H1 (cell line): ENCODE results near the gene CAPN8. TPM values are rescaled to one million over a fixed set of nuclear protein-coding genes. Genes with fewer than 3 reads are reported as not detected.

Experiments
- CTCF ChIA-PET: fragments of 300-600 bp; sonication (Branson Sonifier 250); formaldehyde crosslinking; loops from one replicate; lab custom pipeline; 2021; ENCODE audit not compliant: partially characterized antibody; lab: Charles Lee
- POLR2A ChIA-PET: fragments of 300-600 bp; sonication (Branson Sonifier 250); formaldehyde crosslinking; loops from one replicate; lab custom pipeline; 2021; ENCODE audit warnings: inconsistent platforms; ENCODE audit not compliant: partially characterized antibody; lab: Charles Lee
- DNase-seq, 2 experiments: peaks; one replicate each; pipeline versions ENCODE4 v3.0.0 to v3.0.0-alpha.2; 2010 to 2022; ENCODE audit warnings: low spot score in 2 of 2, low read depth in 1 of 2, mixed read lengths in 1 of 2
- FAIRE-seq: peaks from 2 replicates; lab custom pipeline; 2011; peaks lifted over from hg19 to GRCh38; lab: Jason Lieb, UNC
- H2AFZ ChIP-seq: 2 replicates; pipeline ENCODE4 v1.8.1; 2012; ENCODE audit warnings: low read length, inconsistent platforms
- H2AK5ac ChIP-seq: 2 replicates; pipeline ENCODE4 v1.6.1; 2013; ENCODE audit warnings: low read depth, low read length
- H2BK120ac ChIP-seq: replicated peaks from 2 replicates; pipeline ENCODE3; 2013; ENCODE audit warnings: low read depth, low read length, inconsistent platforms
- H2BK12ac ChIP-seq: 2 replicates; pipeline ENCODE4 v1.6.1; 2013; ENCODE audit warnings: low read depth, low read length
- H2BK15ac ChIP-seq: 2 replicates; pipeline ENCODE4 v1.6.1; 2013; ENCODE audit warnings: low read length
- H2BK20ac ChIP-seq: 2 replicates; pipeline ENCODE4 v1.6.1; 2013; ENCODE audit warnings: low read length
- H2BK5ac ChIP-seq: 2 replicates; pipeline ENCODE4 v1.6.1; 2013; ENCODE audit warnings: low read depth, low read length
- H3K14ac ChIP-seq: 2 replicates; pipeline ENCODE4 v1.6.1; 2013; ENCODE audit warnings: inconsistent platforms; ENCODE audit not compliant: insufficient read length
- H3K18ac ChIP-seq: 2 replicates; pipeline ENCODE4 v1.6.1; 2013; ENCODE audit warnings: low read length; ENCODE audit errors: extremely low read depth
- H3K23ac ChIP-seq: 2 replicates; pipeline ENCODE4 v1.6.1; 2013; ENCODE audit warnings: inconsistent platforms; ENCODE audit not compliant: insufficient read length
- H3K23me2 ChIP-seq: 2 replicates; pipeline ENCODE4 v1.6.1; 2013; ENCODE audit warnings: low read depth, low read length
- H3K27ac ChIP-seq: 2 replicates; pipeline ENCODE4 v1.6.1; 2011; ENCODE audit warnings: low read depth, low read length, inconsistent platforms
- H3K27me3 ChIP-seq, 4 experiments: replicated peaks in 1 of 4; 1 replicate in 1 of 4; 2 replicates in 3 of 4; pipeline versions ENCODE4 v1.6.1 to v1.8.1; 2011 to 2013; ENCODE audit warnings: low read length in 3 of 4, mild to moderate bottlenecking in 3 of 4, inconsistent platforms in 2 of 4, mixed read lengths in 2 of 4, moderate library complexity in 1 of 4; ENCODE audit not compliant: control insufficient read depth in 3 of 4, insufficient read depth in 3 of 4; ENCODE audit errors: extremely low read depth in 1 of 4
- H3K36me3 ChIP-seq, 4 experiments: 2 replicates each; pipeline versions ENCODE4 v1.6.1 to v1.8.1; 2011 to 2013; ENCODE audit warnings: mild to moderate bottlenecking in 4 of 4, low read length in 3 of 4, moderate library complexity in 2 of 4, control low read depth in 1 of 4, inconsistent platforms in 1 of 4; ENCODE audit not compliant: insufficient read depth in 4 of 4, control insufficient read depth in 2 of 4
- H3K4ac ChIP-seq: replicated peaks from 2 replicates; pipeline ENCODE3; 2013; ENCODE audit warnings: low read length, low read depth, mixed read lengths, inconsistent platforms; ENCODE audit not compliant: insufficient read length
- H3K4me1 ChIP-seq, 4 experiments: replicated peaks in 1 of 4; 1 replicate in 1 of 4; 2 replicates in 3 of 4; pipeline versions ENCODE4 v1.6.1 to v1.8.1; 2011 to 2013; ENCODE audit warnings: low read length in 3 of 4, inconsistent platforms in 2 of 4, mixed read lengths in 1 of 4; ENCODE audit not compliant: insufficient read depth in 4 of 4, control insufficient read depth in 3 of 4
- H3K4me2 ChIP-seq, 2 experiments: 2 replicates each; pipeline versions ENCODE4 v1.6.1 to v1.8.1; 2011 to 2013; ENCODE audit warnings: low read depth in 2 of 2, low read length in 2 of 2, control low read depth in 1 of 2, inconsistent platforms in 1 of 2, mild to moderate bottlenecking in 1 of 2; ENCODE audit not compliant: insufficient read depth in 1 of 2
- H3K4me3 ChIP-seq, 4 experiments: fragments of 200-600, 300-600 bp in 1 of 4; sonication (generic), shearing (Covaris generic), sonication (Bioruptor Twin) in 1 of 4; 2 replicates each; pipeline versions ENCODE4 v1.5.1 to v1.8.1; 2011 to 2016; ENCODE audit warnings: low read length in 4 of 4, low read depth in 3 of 4, control low read depth in 2 of 4, inconsistent platforms in 2 of 4, mild to moderate bottlenecking in 2 of 4, mixed read lengths in 1 of 4, moderate library complexity in 1 of 4; ENCODE audit not compliant: insufficient read depth in 2 of 4; ENCODE audit errors: extremely low read depth in 1 of 4
- H3K56ac ChIP-seq: replicated peaks from 2 replicates; pipeline ENCODE3; 2013; ENCODE audit warnings: low read depth, mild to moderate bottlenecking, mixed read lengths, low read length, inconsistent platforms; ENCODE audit not compliant: insufficient read length
- H3K79me1 ChIP-seq: 2 replicates; pipeline ENCODE4 v1.6.1; 2013; ENCODE audit warnings: low read depth, low read length, control low read depth
- H3K79me2 ChIP-seq, 2 experiments: 2 replicates each; pipeline versions ENCODE4 v1.6.1 to v1.8.1; 2012 to 2013; ENCODE audit warnings: low read length in 2 of 2, mild to moderate bottlenecking in 2 of 2, inconsistent platforms in 1 of 2; ENCODE audit not compliant: insufficient read depth in 2 of 2, control insufficient read depth in 1 of 2
- H3K9ac ChIP-seq, 4 experiments: replicated peaks in 1 of 4; 1 replicate in 1 of 4; 2 replicates in 3 of 4; pipeline versions ENCODE4 v1.6.1 to v1.8.1; 2011 to 2013; ENCODE audit warnings: low read depth in 3 of 4, low read length in 3 of 4, control low read depth in 2 of 4, mild to moderate bottlenecking in 2 of 4, moderate library complexity in 2 of 4, inconsistent platforms in 1 of 4; ENCODE audit errors: extremely low read depth in 1 of 4
- H3K9me3 ChIP-seq, 2 experiments: 2 replicates each; pipeline versions ENCODE4 v1.6.1 to v1.8.1; 2012 to 2013; ENCODE audit warnings: mild to moderate bottlenecking in 2 of 2, moderate library complexity in 2 of 2, control low read depth in 1 of 2, inconsistent platforms in 1 of 2, low read depth in 1 of 2, low read length in 1 of 2, mixed read lengths in 1 of 2; ENCODE audit not compliant: insufficient read depth in 2 of 2
- H4K20me1 ChIP-seq, 2 experiments: replicated peaks in 1 of 2; 2 replicates each; pipeline versions ENCODE3 to v1.8.1; 2011 to 2013; ENCODE audit warnings: inconsistent platforms in 2 of 2, low read length in 2 of 2, mild to moderate bottlenecking in 1 of 2; ENCODE audit not compliant: insufficient read depth in 2 of 2, control insufficient read depth in 1 of 2
- H4K5ac ChIP-seq: 2 replicates; pipeline ENCODE4 v1.6.1; 2013; ENCODE audit warnings: low read length, low read depth, mixed read lengths, inconsistent platforms; ENCODE audit not compliant: insufficient read length
- H4K8ac ChIP-seq: 2 replicates; pipeline ENCODE4 v1.8.0; 2013; ENCODE audit warnings: mild to moderate bottlenecking, moderate library complexity, low read length, inconsistent platforms; ENCODE audit not compliant: insufficient read depth; ENCODE audit errors: extremely low read depth
- H4K91ac ChIP-seq: replicated peaks from 2 replicates; pipeline ENCODE3; 2013; ENCODE audit warnings: low read length, mixed read lengths, inconsistent platforms; ENCODE audit not compliant: insufficient read length
- CBX8 ChIP-seq: fragments of 300-800, 300-1000 bp; sonication (generic); IDR thresholded peaks from 2 replicates; pipeline ENCODE4 v1.7.1; 2016; ENCODE audit warnings: low read depth, low read length, borderline replicate concordance
- E2F6 ChIP-seq: IDR thresholded peaks from 2 replicates; pipeline ENCODE4 v1.6.1; 2012; ENCODE audit warnings: inconsistent platforms
- JUND ChIP-seq: IDR thresholded peaks from 2 replicates; pipeline ENCODE4 v1.6.1; 2011; ENCODE audit warnings: mild to moderate bottlenecking, improper control_type of control experiment, low read length
- POLR2AphosphoS5 ChIP-seq: IDR thresholded peaks from 2 replicates; pipeline ENCODE4 v1.6.1; 2011; ENCODE audit warnings: low read depth, low read length
- SAP30 ChIP-seq: fragments of 300-600 bp; sonication (generic); IDR thresholded peaks from 2 replicates; pipeline ENCODE4 v1.7.1; 2012; ENCODE audit warnings: low read length, moderate library complexity, mild to moderate bottlenecking, inconsistent platforms; ENCODE audit not compliant: insufficient read depth, insufficient replicate concordance
- SIRT6 ChIP-seq: IDR thresholded peaks from one replicate; pipeline ENCODE4 v1.7.1; 2012; ENCODE audit warnings: low read length, inconsistent platforms
- SP4 ChIP-seq: IDR thresholded peaks from 2 replicates; pipeline ENCODE4 v1.6.1; 2012; ENCODE audit warnings: low read length, inconsistent platforms
- SUZ12 ChIP-seq: fragments of 200-600 bp; sonication (generic); IDR thresholded peaks from 2 replicates; pipeline ENCODE4 v1.6.1; 2012; ENCODE audit warnings: mild to moderate bottlenecking, inconsistent platforms, low read length, moderate library complexity, mixed read lengths
- TAF1 ChIP-seq: IDR thresholded peaks from 2 replicates; pipeline ENCODE4 v1.6.1; 2011; ENCODE audit warnings: mild to moderate bottlenecking, low read depth, low read length
- TCF12 ChIP-seq: IDR thresholded peaks from 2 replicates; pipeline ENCODE4 v1.6.1; 2011; ENCODE audit warnings: low read depth, mild to moderate bottlenecking, low read length
- YY1 ChIP-seq: IDR thresholded peaks from 2 replicates; pipeline ENCODE4 v1.6.1; 2011; ENCODE audit warnings: low read depth, mild to moderate bottlenecking, low read length
- WGBS, 2 experiments: shearing (Covaris generic) in 1 of 2; methylation state at CpG; one replicate each; pipeline versions ENCODE4 v1.1.6 to v1.1.7; 2013 to 2015; ENCODE audit warnings: low lambda C conversion rate in 2 of 2, mixed read lengths in 2 of 2, inconsistent platforms in 1 of 2, low coverage in 1 of 2, missing lambda C conversion rate in 1 of 2; ENCODE audit not compliant: insufficient replicate concordance in 2 of 2, insufficient coverage in 1 of 2, insufficient read length in 1 of 2; ENCODE audit errors: extremely low coverage in 1 of 2, missing lambda C conversion rate in 1 of 2; 5-methylcytosine and 5-hydroxymethylcytosine counted together
- polyA plus RNA-seq, 7 experiments: library from polyadenylated mRNA; depleted of rRNA in 3 of 7; stranded (reverse) in 5 of 7; unstranded in 2 of 7; fragments of >200 nt in 5 of 7; fragments of 200-250 nt in 2 of 7; gene quantifications; 1 replicate in 5 of 7; 2 replicates in 1 of 7; 4 replicates in 1 of 7; pipeline versions ENCODE4 v1.2.1 to v1.2.3, GENCODE V29; 2011 to 2013; ENCODE audit warnings: missing spikeins in 2 of 7, mixed read lengths in 2 of 7
- total RNA-seq: library from RNA; stranded (reverse); fragmentation: NEBNext Ultra II Directional; extraction: Animal tissue kit (Norgen Biotek cat#: 25700); gene quantifications from 2 replicates; pipeline ENCODE4 v1.2.1, GENCODE V29; 2021
- TF ChIP-seq, protein P1 (sequence below), 3 experiments: IDR thresholded peaks; 1 replicate in 2 of 3; 2 replicates in 1 of 3; pipeline versions ENCODE4 v1.5.1 to v1.6.1; 2011; ENCODE audit warnings: low read length in 3 of 3, mild to moderate bottlenecking in 3 of 3, inconsistent platforms in 2 of 3, low read depth in 1 of 3, moderate library complexity in 1 of 3; ENCODE audit not compliant: insufficient read depth in 1 of 3; ENCODE audit errors: control extremely low read depth in 1 of 3

The CAPN8 gene
- total and polyA plus RNA-seq, 2 of the 8 experiments (the other 6 are each of a cell fraction or from before 2014, with no cell fraction given), result 0.20 to 0.26 TPM

- Histone ChIP-seq H2BK120ac (no peak overlapping the region), H3K27ac (no peak overlapping the region), H3K56ac (no peak overlapping the region), H2AFZ (no peak overlapping the region), H3K4me3 (no peak overlapping the region), H3K23ac (no peak overlapping the region), H2BK20ac (no peak overlapping the region), H2BK12ac (no peak overlapping the region), H3K4me1 (peaks cover 6 to 12% (median 7%) of the 10 kb centered on the region in 4 experiments; a peak in 4 of 7 replicates), H4K91ac (no peak overlapping the region), H3K79me2 (no peaks in the 10 kb centered on the region), H3K4ac (no peak overlapping the region), H3K23me2 (no peaks in the 10 kb centered on the region), H2BK5ac (no peak overlapping the region), H4K8ac (no peak overlapping the region), H3K9ac (no peak overlapping the region), H2AK5ac (no peak overlapping the region), H3K14ac (no peak overlapping the region), H4K5ac (no peak overlapping the region), H3K79me1 (no peaks in the 10 kb centered on the region), H3K4me2 (no peak overlapping the region), H3K9me3 (peaks cover 2 to 3% of the 10 kb centered on the region in 2 experiments; a peak in 2 of 4 replicates), H3K27me3 (0 out of 7 replicates have a peak, but pooled peaks cover 0 to 2% (median 0%) of the 10 kb centered on the region in 4 experiments), H3K36me3 (no peaks in the 10 kb centered on the region), H4K20me1 (no peaks in the 10 kb centered on the region), H3K18ac (no peak overlapping the region), H2BK15ac (no peak overlapping the region)
- WGBS, 2 experiments, result 84% methylated on average over 7 of the region's 7 CpGs; no CpG with 5 or more reads in 1 of the 2 experiments
- FAIRE-seq, result no peak
- DNase-seq, result no peak
- POLR2A ChIA-PET, result no interaction called here
- TF ChIP-seq JUND (no peak), TAF1 (no peak), E2F6 (no peak), YY1 (no peak), SUZ12 (no peak), SAP30 (no peak), SIRT6 (no peak), CBX8 (no peak), TCF12 (no peak), POLR2AphosphoS5 (no peak), SP4 (no peak)
- TF ChIP-seq, protein P1, sequence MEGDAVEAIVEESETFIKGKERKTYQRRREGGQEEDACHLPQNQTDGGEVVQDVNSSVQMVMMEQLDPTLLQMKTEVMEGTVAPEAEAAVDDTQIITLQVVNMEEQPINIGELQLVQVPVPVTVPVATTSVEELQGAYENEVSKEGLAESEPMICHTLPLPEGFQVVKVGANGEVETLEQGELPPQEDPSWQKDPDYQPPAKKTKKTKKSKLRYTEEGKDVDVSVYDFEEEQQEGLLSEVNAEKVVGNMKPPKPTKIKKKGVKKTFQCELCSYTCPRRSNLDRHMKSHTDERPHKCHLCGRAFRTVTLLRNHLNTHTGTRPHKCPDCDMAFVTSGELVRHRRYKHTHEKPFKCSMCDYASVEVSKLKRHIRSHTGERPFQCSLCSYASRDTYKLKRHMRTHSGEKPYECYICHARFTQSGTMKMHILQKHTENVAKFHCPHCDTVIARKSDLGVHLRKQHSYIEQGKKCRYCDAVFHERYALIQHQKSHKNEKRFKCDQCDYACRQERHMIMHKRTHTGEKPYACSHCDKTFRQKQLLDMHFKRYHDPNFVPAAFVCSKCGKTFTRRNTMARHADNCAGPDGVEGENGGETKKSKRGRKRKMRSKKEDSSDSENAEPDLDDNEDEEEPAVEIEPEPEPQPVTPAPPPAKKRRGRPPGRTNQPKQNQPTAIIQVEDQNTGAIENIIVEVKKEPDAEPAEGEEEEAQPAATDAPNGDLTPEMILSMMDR (IDR thresholded peaks at IDR 0.05; ENCODE audit: control extremely low read depth in 1 of 3, insufficient read depth in 1 of 3, low read depth in 1 of 3, low read length in 3 of 3), result no peak
- CTCF ChIA-PET, result interaction anchor here (0.7 to 5.1 kb wide), 4 partner anchors 14 to 85 kb away, joined by 3 to 19 read pairs (median 6); no protein-coding TSS in a partner anchor
Observed at GRCh38 chr1:223642237-223642636, 23.3 kb downstream of the CAPN8 start.
